GM12873 (cell line): Measurements from ENCODE around the gene MEGF11.

Experiments used
- CTCF ChIP-seq: IDR thresholded peaks from 2 replicates; pipeline ENCODE4 v1.5.1; 2012; ENCODE audit warnings: low read depth, mild to moderate bottlenecking, moderate library complexity, low read length, control low read depth; ENCODE audit not compliant: insufficient read depth; ENCODE audit errors: missing control alignments

The MEGF11 gene

GRCh38 chr15:65856821-65857455 is 396.6 kb downstream of the MEGF11 start:
- TF ChIP-seq CTCF: peak; percentile 84

DNA sequence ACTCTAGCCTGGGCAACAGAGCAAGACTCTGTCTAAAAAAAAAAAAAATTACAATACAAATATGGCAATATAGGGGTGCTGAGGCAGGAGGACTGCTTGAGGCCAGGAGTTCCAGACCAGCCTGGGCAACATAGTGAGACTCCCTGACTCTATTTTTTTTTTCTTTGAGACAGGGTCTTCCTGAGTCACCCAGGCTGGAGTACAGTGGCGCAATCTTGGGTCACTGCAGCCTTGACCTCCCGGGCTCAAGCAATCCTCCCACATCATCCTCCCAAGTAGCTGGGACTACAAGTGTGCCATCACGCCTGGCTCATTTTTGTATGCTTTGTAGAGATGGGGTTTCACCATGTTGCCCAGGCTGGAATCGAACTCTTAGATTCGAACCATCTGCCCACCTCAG is 401.6 kb downstream of the MEGF11 start:
- no peak for TF ChIP-seq CTCF

DNA sequence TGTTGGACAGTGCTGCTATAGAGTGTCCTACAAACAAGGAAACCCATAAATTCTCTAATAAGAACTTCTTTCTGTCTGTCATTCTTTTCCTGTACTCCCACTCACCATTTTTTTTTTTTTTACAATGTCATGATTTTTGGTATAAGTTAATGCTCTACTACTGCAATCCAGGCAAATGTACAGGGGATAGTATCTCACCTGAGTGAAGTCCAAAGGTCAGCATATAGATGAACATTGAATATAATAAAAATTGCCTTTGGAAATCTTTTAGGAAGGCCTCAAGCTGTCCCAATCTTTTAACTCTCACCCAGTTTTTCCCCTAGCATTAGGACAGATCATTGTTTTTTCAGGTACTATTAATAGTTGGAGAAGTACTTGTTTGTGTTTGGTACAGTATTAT is 405.6 kb downstream of the MEGF11 start:
- no peak for TF ChIP-seq CTCF

- no peak for TF ChIP-seq CTCF
Observed at GRCh38 chr15:65845826-65846519, 407.6 kb downstream of the MEGF11 start.
